Measurements from ENCODE around the gene SEC24C.

DNA sequence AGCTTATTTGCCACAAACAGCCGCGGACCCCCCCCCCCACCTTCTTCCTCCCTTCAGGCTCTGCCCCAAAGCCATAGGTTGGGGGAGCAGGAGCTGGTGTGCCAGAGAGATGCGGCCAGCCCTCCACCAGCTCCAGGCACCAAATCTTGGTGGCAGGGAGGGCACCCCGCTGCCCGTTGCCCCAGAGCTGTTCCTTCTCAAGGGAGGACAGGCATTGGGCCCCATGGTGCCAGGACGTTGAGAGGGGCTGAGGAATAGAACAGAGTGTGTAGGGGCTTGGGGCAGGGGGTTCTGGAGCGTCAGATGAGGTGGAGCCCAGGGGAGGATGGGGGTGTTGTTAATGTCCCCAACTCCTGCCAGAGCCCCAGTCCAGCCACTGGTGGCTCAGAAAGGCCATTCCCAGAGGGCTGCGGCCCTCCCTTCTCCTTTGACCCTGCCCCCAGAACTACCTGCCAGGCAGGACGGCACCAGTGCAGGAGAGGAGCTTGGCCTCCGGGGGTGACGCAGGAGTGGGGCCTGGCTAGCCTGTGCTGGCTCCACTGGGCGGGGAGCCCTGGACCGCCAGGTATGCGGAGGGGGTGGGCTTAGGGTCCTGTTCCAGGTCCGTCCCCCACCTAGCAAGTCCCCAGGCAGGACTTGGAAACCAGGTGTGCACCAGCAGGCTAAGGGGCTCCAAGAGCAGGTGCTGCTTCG is 10.0 kb upstream of the SEC24C start:
- TF ChIP-seq, protein P1, sequence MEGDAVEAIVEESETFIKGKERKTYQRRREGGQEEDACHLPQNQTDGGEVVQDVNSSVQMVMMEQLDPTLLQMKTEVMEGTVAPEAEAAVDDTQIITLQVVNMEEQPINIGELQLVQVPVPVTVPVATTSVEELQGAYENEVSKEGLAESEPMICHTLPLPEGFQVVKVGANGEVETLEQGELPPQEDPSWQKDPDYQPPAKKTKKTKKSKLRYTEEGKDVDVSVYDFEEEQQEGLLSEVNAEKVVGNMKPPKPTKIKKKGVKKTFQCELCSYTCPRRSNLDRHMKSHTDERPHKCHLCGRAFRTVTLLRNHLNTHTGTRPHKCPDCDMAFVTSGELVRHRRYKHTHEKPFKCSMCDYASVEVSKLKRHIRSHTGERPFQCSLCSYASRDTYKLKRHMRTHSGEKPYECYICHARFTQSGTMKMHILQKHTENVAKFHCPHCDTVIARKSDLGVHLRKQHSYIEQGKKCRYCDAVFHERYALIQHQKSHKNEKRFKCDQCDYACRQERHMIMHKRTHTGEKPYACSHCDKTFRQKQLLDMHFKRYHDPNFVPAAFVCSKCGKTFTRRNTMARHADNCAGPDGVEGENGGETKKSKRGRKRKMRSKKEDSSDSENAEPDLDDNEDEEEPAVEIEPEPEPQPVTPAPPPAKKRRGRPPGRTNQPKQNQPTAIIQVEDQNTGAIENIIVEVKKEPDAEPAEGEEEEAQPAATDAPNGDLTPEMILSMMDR (IDR thresholded peaks at IDR 0.05; ENCODE audit: poor library complexity), result no peak
- TF ChIP-seq EZH2phosphoT487 (IDR thresholded peaks at IDR 0.05; ENCODE audit: low read depth, severe bottlenecking, unreplicated experiment), result no peak
